OCI-LY3 (cell line): Measurements from ENCODE around the gene DCTN2.

ENCODE experiments used
- EZH2phosphoT487 ChIP-seq: fragments of 200-600 bp; shearing (Covaris generic); IDR thresholded peaks from 2 replicates; pipeline ENCODE4 v1.6.1; 2018; ENCODE audit warnings: antibody characterized with exemption, mixed run types, low read depth
- TF ChIP-seq, protein P1 (sequence below): fragments of 200-600, 300-600 bp; sonication (generic); IDR thresholded peaks from 2 replicates; pipeline ENCODE4 v1.5.1; 2014; ENCODE audit warnings: antibody characterized with exemption, low read length, low read depth

DNA sequence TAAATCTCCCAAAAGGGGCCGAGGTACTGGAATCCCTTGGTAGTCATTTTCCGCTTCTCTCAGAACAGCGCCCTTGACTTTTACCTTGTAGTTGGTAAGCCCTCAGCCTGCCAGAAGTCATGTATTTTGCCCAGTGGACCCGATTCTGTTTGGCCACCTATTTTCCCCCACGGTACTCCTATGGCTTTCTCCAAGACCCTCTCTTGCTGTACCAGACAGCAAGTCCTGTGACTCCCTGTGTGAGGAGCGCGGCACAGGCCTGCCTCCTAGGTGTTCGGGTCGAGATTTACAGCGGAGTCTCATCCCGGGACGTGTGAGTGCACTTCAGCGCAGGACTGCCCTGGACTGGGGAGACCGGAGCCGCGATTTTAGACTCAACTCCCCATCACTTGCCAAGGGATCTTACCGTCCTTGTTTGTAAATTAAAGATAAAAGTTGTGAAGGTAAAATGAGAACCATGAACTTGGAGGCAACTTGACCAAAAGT is 25.4 kb downstream of the DCTN2 start:
- TF ChIP-seq, protein P1, sequence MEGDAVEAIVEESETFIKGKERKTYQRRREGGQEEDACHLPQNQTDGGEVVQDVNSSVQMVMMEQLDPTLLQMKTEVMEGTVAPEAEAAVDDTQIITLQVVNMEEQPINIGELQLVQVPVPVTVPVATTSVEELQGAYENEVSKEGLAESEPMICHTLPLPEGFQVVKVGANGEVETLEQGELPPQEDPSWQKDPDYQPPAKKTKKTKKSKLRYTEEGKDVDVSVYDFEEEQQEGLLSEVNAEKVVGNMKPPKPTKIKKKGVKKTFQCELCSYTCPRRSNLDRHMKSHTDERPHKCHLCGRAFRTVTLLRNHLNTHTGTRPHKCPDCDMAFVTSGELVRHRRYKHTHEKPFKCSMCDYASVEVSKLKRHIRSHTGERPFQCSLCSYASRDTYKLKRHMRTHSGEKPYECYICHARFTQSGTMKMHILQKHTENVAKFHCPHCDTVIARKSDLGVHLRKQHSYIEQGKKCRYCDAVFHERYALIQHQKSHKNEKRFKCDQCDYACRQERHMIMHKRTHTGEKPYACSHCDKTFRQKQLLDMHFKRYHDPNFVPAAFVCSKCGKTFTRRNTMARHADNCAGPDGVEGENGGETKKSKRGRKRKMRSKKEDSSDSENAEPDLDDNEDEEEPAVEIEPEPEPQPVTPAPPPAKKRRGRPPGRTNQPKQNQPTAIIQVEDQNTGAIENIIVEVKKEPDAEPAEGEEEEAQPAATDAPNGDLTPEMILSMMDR = no peak; the same call in 1 of the 2 replicates
- TF ChIP-seq EZH2phosphoT487 = no peak
